OCI-LY3 (cell line): Measurements from ENCODE around the gene OLFM4.

Source experiments
- H2AFZ ChIP-seq: fragments of 200-600, 300-600 bp; shearing (Covaris generic); 2 replicates; pipeline ENCODE4 v1.6.0; 2014; ENCODE audit warnings: antibody characterized with exemption, low read depth, low read length
- H3K27ac ChIP-seq: fragments of 200-600, 300-600 bp; sonication (generic); 2 replicates; pipeline ENCODE4 v1.5.1; 2014; ENCODE audit warnings: mild to moderate bottlenecking, low read length, moderate library complexity, mixed read lengths
- H3K27me3 ChIP-seq: fragments of 200-600, 300-600 bp; sonication (generic); 2 replicates; pipeline ENCODE4 v1.6.1; 2014; ENCODE audit warnings: low read depth, low read length, mixed read lengths
- H3K36me3 ChIP-seq: fragments of 200-600, 300-600 bp; sonication (generic); replicated peaks from 2 replicates; pipeline ENCODE3; 2014; ENCODE audit warnings: low read depth, low read length, mixed read lengths
- H3K4me1 ChIP-seq: fragments of 300-600, 200-600 bp; sonication (generic); 2 replicates; pipeline ENCODE4 v1.6.1; 2014; ENCODE audit warnings: low read length, mixed read lengths
- H3K4me2 ChIP-seq: fragments of 200-600, 300-600 bp; sonication (generic); 2 replicates; pipeline ENCODE4 v1.6.1; 2014; ENCODE audit warnings: low read length, mixed read lengths
- H3K4me3 ChIP-seq: fragments of 300-600, 200-600 bp; sonication (generic); 2 replicates; pipeline ENCODE4 v1.5.1; 2014; ENCODE audit warnings: antibody characterized with exemption, mild to moderate bottlenecking, low read length, moderate library complexity
- H3K79me2 ChIP-seq: fragments of 300-600, 200-600 bp; shearing (Covaris generic); 2 replicates; pipeline ENCODE4 v1.6.1; 2014; ENCODE audit warnings: mild to moderate bottlenecking, low read length, mixed read lengths
- H3K9ac ChIP-seq: fragments of 300-600, 200-600 bp; shearing (Covaris generic); 2 replicates; pipeline ENCODE4 v1.6.0; 2014; ENCODE audit warnings: mild to moderate bottlenecking, low read length, moderate library complexity
- H3K9me3 ChIP-seq: fragments of 200-600, 300-600 bp; shearing (Covaris generic); 2 replicates; pipeline ENCODE4 v1.6.1; 2014; ENCODE audit warnings: low read length, mixed read lengths; ENCODE audit not compliant: insufficient read depth
- H4K20me1 ChIP-seq: fragments of 200-600, 300-600 bp; sonication (generic); 2 replicates; pipeline ENCODE4 v1.6.1; 2016; ENCODE audit warnings: low read length, mixed read lengths; ENCODE audit not compliant: insufficient read depth
- CTCF ChIP-seq: fragments of 200-600, 300-600 bp; sonication (generic); IDR thresholded peaks from 2 replicates; pipeline ENCODE4 v1.5.1; 2014; ENCODE audit warnings: antibody characterized with exemption, low read length, low read depth
- EZH2phosphoT487 ChIP-seq: fragments of 200-600 bp; shearing (Covaris generic); IDR thresholded peaks from 2 replicates; pipeline ENCODE4 v1.6.1; 2018; ENCODE audit warnings: antibody characterized with exemption, mixed run types, low read depth

The OLFM4 gene

DNA sequence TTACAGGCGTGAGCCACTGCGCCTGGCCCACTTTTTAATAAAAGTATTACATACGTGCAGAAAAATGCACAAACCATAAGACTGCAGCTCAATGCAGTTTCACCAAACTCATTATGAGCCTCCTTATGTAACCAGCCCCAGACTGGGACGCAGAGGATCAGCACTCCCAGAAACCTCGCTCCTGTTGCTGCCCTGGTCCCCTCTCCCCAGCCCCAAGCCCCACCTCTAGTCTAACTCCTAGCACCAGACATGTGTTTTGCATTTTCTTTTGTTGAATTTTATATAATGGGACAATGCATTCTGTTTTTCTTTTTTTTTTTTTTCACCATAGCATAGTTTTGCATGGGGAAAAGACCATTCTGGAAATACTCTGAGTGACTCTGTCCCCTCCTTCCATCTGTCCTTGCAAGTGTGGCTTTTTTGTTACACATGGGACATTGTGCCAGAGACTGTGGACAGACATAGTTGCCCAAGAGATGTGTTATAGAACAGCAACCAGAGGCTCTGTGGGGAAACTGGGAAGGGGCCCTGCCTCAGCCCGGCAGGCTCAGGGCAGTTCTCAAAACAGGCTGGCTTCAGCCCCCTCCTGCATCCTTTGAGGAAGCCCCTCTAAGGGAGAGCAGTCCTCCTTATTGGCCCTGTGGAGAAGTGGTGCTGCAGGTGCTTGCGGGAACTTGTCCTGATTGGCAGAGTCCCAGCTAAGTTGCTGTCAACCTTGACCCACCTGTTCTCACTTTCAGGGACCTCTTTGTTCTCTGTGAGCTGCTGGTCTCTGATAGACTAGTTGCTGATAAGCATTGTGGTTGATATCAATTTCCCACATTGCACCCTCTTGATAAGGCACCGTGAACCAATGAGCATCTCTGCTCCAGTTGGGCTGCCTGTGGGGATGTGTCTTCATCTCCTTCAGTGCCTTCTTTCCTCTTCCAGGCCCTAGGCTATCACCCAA, 13.8 kb upstream of the OLFM4 start:
- H3K36me3 ChIP-seq = no peaks in the 10 kb centered on the region
- no peak overlapping the region for H3K4me3 ChIP-seq
- H2AFZ ChIP-seq = no peak overlapping the region
- no peaks in the 10 kb centered on the region for H3K79me2 ChIP-seq
- H3K9ac ChIP-seq = no peak overlapping the region
- H3K27ac ChIP-seq = no peak overlapping the region
- peaks cover 14% of the 10 kb centered on the region for H3K4me1 ChIP-seq
- no peaks in the 10 kb centered on the region for H4K20me1 ChIP-seq
- H3K9me3 ChIP-seq = no peaks in the 10 kb centered on the region
- H3K27me3 ChIP-seq = no peaks in the 10 kb centered on the region
- TF ChIP-seq EZH2phosphoT487 (no peak), CTCF (no peak)
- no peak overlapping the region for H3K4me2 ChIP-seq

- no peaks in the 10 kb centered on the region for H4K20me1 ChIP-seq
- H3K36me3 ChIP-seq = no peaks in the 10 kb centered on the region
- no peaks in the 10 kb centered on the region for H3K9me3 ChIP-seq
- no peaks in the 10 kb centered on the region for H3K79me2 ChIP-seq
- no peaks in the 10 kb centered on the region for H3K27me3 ChIP-seq
- peaks cover 14% of the 10 kb centered on the region for H3K4me1 ChIP-seq
- no peak for TF ChIP-seq CTCF
- no peak for TF ChIP-seq EZH2phosphoT487
- no peak overlapping the region for H3K27ac ChIP-seq
- no peak overlapping the region for H3K4me3 ChIP-seq
- H3K4me2 ChIP-seq = no peak overlapping the region
- no peak overlapping the region for H3K9ac ChIP-seq
- H2AFZ ChIP-seq = no peak overlapping the region
Measured at GRCh38 chr13:53015971-53016370, 12.6 kb upstream of the OLFM4 start.

GRCh38 chr13:53017433-53017970, 11.1 kb upstream of the OLFM4 start:
- Histone ChIP-seq H3K27ac (no peak overlapping the region), H2AFZ (no peak overlapping the region), H4K20me1 (no peaks in the 10 kb centered on the region), H3K4me2 (no peak overlapping the region), H3K4me3 (no peak overlapping the region), H3K79me2 (no peaks in the 10 kb centered on the region), H3K9me3 (no peaks in the 10 kb centered on the region), H3K9ac (no peak overlapping the region), H3K36me3 (no peaks in the 10 kb centered on the region), H3K4me1 (peaks cover 8% of the 10 kb centered on the region), H3K27me3 (no peaks in the 10 kb centered on the region)
- TF ChIP-seq CTCF = no peak
